Fibroblast of lung (primary cell): ENCODE measurements around the gene ESPN. TPM values are rescaled to one million over a fixed set of nuclear protein-coding genes. Genes with fewer than 3 reads are reported as not detected.

ENCODE experiments used
- DNase-seq, 2 donors: peaks; one replicate each; pipeline versions ENCODE4 v3.0.0 to v3.0.0-alpha.2; 2010; ENCODE audit warnings: low read depth in 2 of 2
- H2AFZ ChIP-seq: 2 replicates; pipeline ENCODE4 v1.5.1; 2012; ENCODE audit warnings: low read length, control low read depth, inconsistent platforms
- H3K27ac ChIP-seq: 2 replicates; pipeline ENCODE4 v1.5.1; 2011; ENCODE audit warnings: low read length, control low read depth; ENCODE audit not compliant: insufficient read depth
- H3K27me3 ChIP-seq: 2 replicates; pipeline ENCODE4 v1.5.1; 2011; ENCODE audit warnings: mild to moderate bottlenecking, low read length; ENCODE audit not compliant: control insufficient read depth, insufficient read depth
- H3K36me3 ChIP-seq: 2 replicates; pipeline ENCODE4 v1.5.1; 2011; ENCODE audit warnings: low read length; ENCODE audit not compliant: control insufficient read depth, insufficient read depth
- H3K4me1 ChIP-seq: 2 replicates; pipeline ENCODE4 v1.5.1; 2011; ENCODE audit warnings: low read length; ENCODE audit not compliant: control insufficient read depth, insufficient read depth; ENCODE audit errors: extremely low read depth
- H3K4me2 ChIP-seq: 2 replicates; pipeline ENCODE4 v1.5.1; 2011; ENCODE audit warnings: low read length, control low read depth; ENCODE audit not compliant: insufficient read depth; ENCODE audit errors: extremely low read depth
- H3K4me3 ChIP-seq, 4 experiments: fragments of 200-600 bp in 1 of 4; sonication (generic) in 1 of 4; replicated peaks in 1 of 4; 2 replicates each; pipeline ENCODE4 v1.5.1; 2011 to 2016; ENCODE audit warnings: low read length in 4 of 4, low read depth in 3 of 4, mild to moderate bottlenecking in 3 of 4, control low read depth in 2 of 4, inconsistent platforms in 1 of 4, mixed read lengths in 1 of 4; ENCODE audit not compliant: insufficient read depth in 1 of 4; ENCODE audit errors: control extremely low read depth in 1 of 4
- H3K79me2 ChIP-seq: 2 replicates; pipeline ENCODE4 v1.5.1; 2012; ENCODE audit warnings: mild to moderate bottlenecking, low read length, inconsistent platforms; ENCODE audit not compliant: control insufficient read depth, insufficient read depth
- H3K9ac ChIP-seq: 2 replicates; pipeline ENCODE4 v1.5.1; 2011; ENCODE audit warnings: mild to moderate bottlenecking, low read length, control low read depth; ENCODE audit not compliant: insufficient read depth
- H3K9me3 ChIP-seq: 2 replicates; pipeline ENCODE4 v1.5.1; 2012; ENCODE audit warnings: low read depth, low read length; ENCODE audit not compliant: control insufficient read depth, insufficient read depth
- H4K20me1 ChIP-seq: 2 replicates; pipeline ENCODE4 v1.5.1; 2011; ENCODE audit warnings: low read length; ENCODE audit not compliant: control insufficient read depth, insufficient read depth; ENCODE audit errors: extremely low read depth
- EZH2 ChIP-seq: IDR thresholded peaks from 2 replicates; pipeline ENCODE4 v1.5.1; 2012; ENCODE audit warnings: low read length, control low read depth, mild to moderate bottlenecking; ENCODE audit errors: missing control alignments
- polyA plus RNA-seq, 2 donors: library from polyadenylated mRNA; depleted of rRNA in 1 of 2; stranded (reverse) in 1 of 2; unstranded in 1 of 2; fragments of >200 nt; gene quantifications; 2 replicates each; pipeline ENCODE4 v1.2.1, GENCODE V29; 2011 to 2012; ENCODE audit warnings: missing spikeins in 1 of 2
- total RNA-seq: library from RNA; depleted of rRNA; stranded (reverse); fragments of >200 nt; gene quantifications from 2 replicates; pipeline ENCODE4 v1.2.1, GENCODE V29; 2014
- TF ChIP-seq, protein P1 (sequence below), 2 donors: IDR thresholded peaks in 1 of 2; conservative IDR thresholded peaks in 1 of 2; 1 replicate in 1 of 2; 2 replicates in 1 of 2; pipeline ENCODE4 v1.5.1; 2011 to 2012; ENCODE audit warnings: low read length in 2 of 2, control low read depth in 1 of 2, inconsistent platforms in 1 of 2, low read depth in 1 of 2, mild to moderate bottlenecking in 1 of 2

Gene ESPN
- total and polyA plus RNA-seq, 2 donors (not counting 1 experiment from before 2014, with no cell fraction given) = not detected

DNA sequence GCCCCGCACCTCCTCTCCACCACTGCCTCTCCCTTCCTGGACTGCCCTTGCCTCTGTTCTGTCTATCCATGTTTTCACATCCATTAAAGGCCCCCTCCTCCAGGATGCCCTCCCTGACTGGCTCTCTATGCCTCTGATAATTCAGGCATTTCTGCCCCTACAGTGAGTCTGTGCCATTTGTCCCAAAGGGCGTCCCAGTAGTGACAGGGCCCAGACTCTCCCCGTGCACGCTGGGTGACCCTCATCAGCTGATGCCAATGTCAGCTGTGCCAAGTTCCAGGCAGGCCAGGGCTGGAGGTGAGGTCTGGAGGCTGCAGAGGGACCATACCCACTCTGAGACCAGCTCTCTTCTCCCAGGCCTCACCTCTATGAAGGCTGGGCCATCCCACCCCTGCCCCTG, 70.1 kb downstream of the ESPN start:
- no peaks in the 10 kb centered on the region for H3K9me3 ChIP-seq
- no peaks in the 10 kb centered on the region for H4K20me1 ChIP-seq
- no peak for TF ChIP-seq EZH2
- TF ChIP-seq, protein P1, sequence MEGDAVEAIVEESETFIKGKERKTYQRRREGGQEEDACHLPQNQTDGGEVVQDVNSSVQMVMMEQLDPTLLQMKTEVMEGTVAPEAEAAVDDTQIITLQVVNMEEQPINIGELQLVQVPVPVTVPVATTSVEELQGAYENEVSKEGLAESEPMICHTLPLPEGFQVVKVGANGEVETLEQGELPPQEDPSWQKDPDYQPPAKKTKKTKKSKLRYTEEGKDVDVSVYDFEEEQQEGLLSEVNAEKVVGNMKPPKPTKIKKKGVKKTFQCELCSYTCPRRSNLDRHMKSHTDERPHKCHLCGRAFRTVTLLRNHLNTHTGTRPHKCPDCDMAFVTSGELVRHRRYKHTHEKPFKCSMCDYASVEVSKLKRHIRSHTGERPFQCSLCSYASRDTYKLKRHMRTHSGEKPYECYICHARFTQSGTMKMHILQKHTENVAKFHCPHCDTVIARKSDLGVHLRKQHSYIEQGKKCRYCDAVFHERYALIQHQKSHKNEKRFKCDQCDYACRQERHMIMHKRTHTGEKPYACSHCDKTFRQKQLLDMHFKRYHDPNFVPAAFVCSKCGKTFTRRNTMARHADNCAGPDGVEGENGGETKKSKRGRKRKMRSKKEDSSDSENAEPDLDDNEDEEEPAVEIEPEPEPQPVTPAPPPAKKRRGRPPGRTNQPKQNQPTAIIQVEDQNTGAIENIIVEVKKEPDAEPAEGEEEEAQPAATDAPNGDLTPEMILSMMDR (conservative IDR thresholded peaks at IDR 0.05 in 1 of 2, IDR thresholded peaks at IDR 0.05 in 1 of 2; ENCODE audit: low read depth in 1 of 2, low read length in 2 of 2) = no peak
- H3K9ac ChIP-seq = no peak overlapping the region
- H3K79me2 ChIP-seq = no peaks in the 10 kb centered on the region
- H3K4me1 ChIP-seq = no peaks in the 10 kb centered on the region
- H3K4me3 ChIP-seq = no peak overlapping the region
- DNase-seq = no peak
- H3K36me3 ChIP-seq = no peaks in the 10 kb centered on the region
- H3K27me3 ChIP-seq = peaks cover 14% of the 10 kb centered on the region
- H3K27ac ChIP-seq = no peak overlapping the region
- H2AFZ ChIP-seq = no peak overlapping the region
- no peak overlapping the region for H3K4me2 ChIP-seq

DNA sequence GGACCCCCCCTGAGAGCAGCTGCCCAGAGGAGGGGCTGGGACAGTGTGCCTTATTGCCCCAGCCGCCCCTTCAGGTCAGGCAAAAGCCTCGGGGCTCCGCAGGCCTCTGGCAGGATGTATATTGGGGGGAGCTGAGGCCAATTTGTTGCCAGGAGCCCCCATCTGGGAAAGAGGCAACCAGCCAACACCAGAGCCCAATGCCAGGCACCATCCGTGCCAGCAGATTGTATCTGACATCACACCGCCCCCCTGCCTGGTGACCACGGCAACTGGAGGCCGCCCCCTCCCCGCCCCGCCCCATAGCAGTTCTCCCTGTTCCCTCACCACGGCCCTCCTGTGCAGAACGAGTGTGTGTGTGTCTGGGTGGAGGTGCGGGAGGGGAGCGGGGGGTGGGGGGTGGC, 70.5 kb downstream of the ESPN start:
- no peaks in the 10 kb centered on the region for H4K20me1 ChIP-seq
- peaks cover 14% of the 10 kb centered on the region for H3K27me3 ChIP-seq
- H2AFZ ChIP-seq = no peak overlapping the region
- H3K4me1 ChIP-seq = no peaks in the 10 kb centered on the region
- DNase-seq = no peak
- no peak overlapping the region for H3K4me2 ChIP-seq
- no peak overlapping the region for H3K9ac ChIP-seq
- H3K9me3 ChIP-seq = no peaks in the 10 kb centered on the region
- no peak overlapping the region for H3K4me3 ChIP-seq
- no peak for TF ChIP-seq EZH2
- H3K36me3 ChIP-seq = no peaks in the 10 kb centered on the region
- H3K27ac ChIP-seq = no peak overlapping the region
- H3K79me2 ChIP-seq = no peaks in the 10 kb centered on the region

DNA sequence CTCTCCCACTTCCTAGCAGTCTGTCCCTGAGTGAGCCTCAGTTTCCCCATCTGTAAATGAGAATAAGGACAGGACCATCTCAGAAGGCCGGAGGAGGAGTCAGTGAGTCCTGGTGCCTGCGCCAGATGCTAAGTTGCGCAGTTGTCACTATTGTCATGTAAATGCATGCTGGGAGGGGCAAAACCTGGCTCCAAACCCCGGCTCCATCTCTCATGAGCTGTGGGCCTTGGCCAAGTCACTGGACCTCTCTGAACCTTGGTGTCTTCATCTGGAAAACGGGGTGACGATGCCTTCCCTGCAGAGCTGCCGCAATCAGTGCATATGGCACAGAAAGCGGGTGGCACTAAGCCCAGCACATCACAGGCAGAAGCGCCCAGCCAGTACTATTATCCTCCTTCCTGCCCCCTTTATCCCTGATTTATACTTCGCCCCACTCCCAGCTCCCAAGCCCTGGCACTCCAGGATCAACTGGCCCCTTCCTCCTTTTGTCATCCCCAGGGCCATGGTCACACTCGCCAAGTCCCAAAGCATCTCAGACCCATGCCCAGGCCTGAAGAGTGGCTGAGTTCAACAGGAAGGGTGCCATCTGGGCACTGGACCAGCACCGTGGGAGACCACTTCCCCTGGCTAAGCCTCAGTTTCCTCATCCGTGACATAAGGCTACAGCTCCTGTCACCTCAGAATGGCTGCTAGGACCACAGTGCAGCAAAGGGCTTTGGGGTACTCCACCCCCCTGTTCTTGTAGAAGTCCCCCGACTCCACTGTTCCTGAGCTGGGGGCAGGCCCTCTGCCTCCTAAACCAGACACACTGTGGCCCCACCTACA, 71.2 kb downstream of the ESPN start:
- no peak overlapping the region for H3K4me2 ChIP-seq
- H3K4me1 ChIP-seq = no peaks in the 10 kb centered on the region
- no peaks in the 10 kb centered on the region for H3K79me2 ChIP-seq
- TF ChIP-seq EZH2 = no peak
- TF ChIP-seq, protein P1 (conservative IDR thresholded peaks at IDR 0.05 in 1 of 2, IDR thresholded peaks at IDR 0.05 in 1 of 2; ENCODE audit: low read depth in 1 of 2, low read length in 2 of 2) = no peak
- DNase-seq = no peak
- H3K27ac ChIP-seq = no peak overlapping the region
- peaks cover 14% of the 10 kb centered on the region for H3K27me3 ChIP-seq
- no peak overlapping the region for H3K4me3 ChIP-seq
- no peaks in the 10 kb centered on the region for H4K20me1 ChIP-seq
- no peaks in the 10 kb centered on the region for H3K36me3 ChIP-seq
- H2AFZ ChIP-seq = no peak overlapping the region
- H3K9me3 ChIP-seq = no peaks in the 10 kb centered on the region
- H3K9ac ChIP-seq = no peak overlapping the region
